NCI-H526 (cell line): Measurements from ENCODE around the gene DDX4.
"Not testable (repeated sequence)": the region's sequence is repeated elsewhere in the genome, so short reads cannot be mapped to it uniquely, and the experiment has no call there.

Experiments
- DNase-seq, 2 experiments: peaks; one replicate each; lab custom pipeline; 2025; lab: John Stamatoyannopoulos, UW

DDX4 gene

DNA sequence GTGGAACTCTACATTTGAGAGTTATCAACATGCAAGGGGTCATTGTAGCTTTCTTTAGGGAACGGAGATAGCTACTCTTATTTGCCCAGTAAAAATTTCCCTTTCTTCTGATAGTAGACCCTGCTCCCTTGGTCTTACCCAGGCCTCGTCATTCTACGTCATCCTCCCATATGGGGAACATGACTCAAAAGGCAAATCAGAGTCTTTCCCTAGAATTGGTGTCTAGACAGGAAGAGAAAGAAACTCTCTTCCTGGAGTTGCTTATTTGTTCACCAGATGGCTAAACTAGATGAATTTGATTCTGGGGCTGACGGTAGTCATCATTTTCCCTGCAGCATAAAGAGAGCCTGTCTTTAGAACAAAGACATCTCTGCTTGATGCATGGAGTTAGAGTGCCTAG, 13.6 kb upstream of the DDX4 start:
- no peak for DNase-seq

DNA sequence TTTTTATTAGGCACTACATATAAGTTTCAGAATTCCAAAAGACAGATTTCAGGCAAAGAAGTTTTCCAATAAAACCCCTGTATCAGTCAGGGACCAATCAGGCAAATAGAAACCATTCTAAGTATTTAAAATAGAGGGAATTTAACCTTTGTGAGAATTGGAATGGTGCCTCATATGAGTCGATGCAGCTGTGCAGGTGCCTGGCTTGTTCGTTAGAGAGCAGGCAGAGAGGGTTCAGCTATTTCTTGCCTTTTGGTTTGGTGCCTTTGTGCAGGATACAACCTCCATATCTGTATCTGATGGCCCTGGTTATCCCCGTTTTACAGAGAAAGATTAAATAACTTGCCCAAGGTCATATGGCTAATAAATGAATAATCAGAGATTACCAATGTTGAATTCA, 6.0 kb upstream of the DDX4 start:
- DNase-seq = no peak

DNA sequence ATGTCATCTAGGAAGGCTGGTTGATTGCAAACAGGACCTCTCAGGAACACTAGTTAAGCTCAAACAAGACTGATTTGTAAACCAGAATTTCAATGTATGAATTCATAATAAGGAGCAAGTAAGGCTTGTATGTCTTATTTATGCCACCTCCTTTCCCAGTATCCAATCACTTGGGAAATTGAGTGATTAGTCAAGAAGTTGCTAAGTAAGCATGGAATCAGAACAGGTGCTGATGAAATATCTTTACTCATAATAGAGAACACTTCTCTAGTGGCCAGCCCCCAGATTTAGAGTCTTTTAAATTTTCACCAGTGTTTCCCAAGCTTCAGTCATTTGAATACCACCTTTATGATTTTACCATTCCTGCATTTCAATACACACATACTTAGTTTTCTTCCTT, 5.3 kb upstream of the DDX4 start:
- DNase-seq = no peak

DNA sequence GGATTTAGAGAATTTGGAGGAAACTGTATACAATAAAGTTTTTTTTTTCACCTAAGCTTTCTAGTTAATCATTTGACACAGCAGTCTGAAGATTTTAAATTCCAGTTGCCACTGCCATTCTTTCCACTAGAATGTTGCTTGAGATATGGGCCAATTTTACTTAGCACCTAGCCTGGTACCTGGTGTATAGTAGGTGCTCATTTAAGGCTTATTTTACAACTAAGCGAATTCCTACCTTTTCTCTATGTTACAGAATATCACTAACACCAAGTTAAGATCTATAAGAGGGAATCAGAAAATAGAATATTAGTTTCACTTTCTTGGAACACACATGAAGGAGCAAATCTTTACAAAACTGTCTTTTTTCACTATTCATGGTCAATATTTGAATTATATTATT, 3.2 kb upstream of the DDX4 start:
- no peak for DNase-seq

DNA sequence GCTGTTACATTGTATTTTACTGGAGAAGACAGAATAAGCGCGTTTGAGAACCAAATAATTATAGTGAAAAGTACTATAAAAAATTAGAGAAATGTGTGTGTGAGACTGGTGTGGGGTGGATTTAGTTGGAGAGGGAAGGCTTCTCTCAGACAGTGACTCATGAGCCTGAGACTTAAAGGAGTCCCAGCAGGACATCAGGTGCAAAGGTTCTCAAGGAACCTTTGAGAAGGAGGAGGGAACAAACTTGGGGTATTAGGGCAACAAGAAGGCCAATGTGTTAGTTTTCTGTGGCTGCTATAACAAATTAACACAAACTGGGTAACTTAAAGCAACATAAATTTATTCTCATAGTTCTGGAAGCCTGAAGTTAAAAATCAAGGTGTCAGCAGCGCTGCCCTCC, 4.9 kb downstream of the DDX4 start:
- no peak for DNase-seq

DNA sequence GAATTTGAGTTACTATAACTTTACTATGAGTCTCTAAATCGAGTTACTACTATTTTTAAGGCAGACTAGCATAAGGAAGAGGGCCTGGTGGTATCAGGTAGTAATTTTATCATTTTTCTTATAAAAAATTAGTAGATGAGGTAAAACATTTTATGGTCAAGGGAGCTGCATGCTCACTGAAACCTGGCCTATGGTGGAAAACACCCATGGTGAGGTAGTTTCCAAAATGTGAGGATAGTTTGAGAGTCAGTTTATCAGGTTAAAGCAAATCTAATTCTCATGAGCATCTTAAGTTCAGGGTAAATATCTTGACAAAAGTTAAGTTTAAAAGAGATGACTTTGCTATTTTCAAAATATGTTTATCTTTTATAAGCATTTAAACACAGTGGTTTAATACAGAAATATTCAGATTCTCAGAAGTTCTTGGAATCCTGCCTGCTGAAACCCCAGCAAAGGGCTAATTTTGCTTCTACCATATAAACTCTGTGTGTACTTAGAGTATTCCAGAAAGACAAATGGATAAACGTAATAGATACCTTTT, 10.0 kb downstream of the DDX4 start:
- no peak for DNase-seq

DNA sequence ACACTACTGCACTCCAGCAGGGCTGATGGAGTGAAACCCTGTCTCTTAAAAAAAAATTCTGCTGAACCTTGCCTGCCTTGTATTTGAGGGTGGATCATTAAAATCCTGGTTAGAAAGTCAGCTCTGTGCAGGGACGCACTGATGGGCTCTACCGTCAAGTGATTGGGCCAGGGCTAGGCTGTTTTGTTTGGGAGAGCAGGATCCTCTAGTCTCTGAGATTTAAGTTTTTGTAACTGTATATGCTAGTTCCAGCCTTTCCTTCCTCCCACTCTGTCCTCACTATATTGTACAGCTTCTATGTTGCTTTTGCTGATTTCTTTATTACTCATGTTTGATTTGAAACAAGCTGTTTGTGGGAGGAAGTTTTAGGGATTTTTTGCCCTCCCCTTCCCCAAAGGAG, 11.5 kb downstream of the DDX4 start:
- DNase-seq = no peak

DNA sequence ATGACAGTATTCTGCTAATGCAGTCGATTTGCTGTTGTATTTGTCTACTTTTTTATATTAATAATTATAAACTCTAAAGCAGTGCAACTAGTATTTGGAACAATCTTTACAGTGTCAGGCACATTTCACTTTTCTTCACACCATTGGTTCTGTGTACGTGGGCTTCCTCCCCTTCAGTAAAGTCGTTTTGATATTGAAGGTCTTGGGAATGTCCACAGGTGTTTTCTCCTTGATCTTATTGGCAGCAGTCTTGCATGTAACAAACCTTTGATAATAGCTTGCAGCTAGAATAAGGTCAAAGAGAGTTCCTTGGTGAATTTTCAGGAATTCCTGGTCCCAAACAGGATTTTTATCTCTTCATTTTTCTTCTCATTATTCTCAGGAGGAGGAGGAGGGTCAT, 12.2 kb downstream of the DDX4 start:
- DNase-seq = no peak

DNA sequence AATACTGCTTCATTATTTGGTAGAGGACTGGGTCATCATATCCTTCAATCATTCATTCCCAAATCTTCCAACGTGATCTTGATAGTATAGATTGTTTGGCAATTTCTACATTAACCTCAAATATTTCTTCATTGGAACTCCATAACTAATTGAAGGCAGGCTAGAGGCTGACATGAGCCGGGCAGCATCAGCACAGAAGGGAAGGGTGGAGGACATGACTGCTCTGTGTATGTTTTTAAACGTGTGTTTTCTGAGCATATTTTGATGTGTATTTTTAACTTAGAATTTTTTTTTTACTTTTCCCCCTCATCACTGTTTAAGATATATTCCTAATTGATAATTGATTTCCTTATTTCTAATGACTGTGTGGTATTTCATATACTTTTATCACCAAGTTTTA, 12.6 kb downstream of the DDX4 start:
- DNase-seq = no peak

DNA sequence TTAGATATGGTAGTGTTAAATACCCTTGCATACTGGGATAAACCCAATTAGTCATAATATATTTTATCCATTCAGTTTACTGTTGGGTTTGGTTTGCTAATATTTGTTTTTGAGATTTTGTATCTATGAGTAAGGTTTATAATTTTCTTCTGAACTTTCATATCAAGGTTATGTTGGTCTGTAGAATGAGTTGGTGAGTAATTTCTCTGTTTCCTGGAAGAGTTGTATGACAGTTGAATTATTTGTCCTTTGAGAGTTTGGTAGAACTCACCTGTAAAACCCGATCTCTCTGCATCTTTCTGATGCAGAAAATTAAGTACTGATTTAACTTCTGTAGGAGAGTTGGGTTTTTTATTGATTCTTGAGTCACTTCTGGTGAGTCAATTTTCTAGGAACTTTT, 20.4 kb downstream of the DDX4 start:
- no peak for DNase-seq

DNA sequence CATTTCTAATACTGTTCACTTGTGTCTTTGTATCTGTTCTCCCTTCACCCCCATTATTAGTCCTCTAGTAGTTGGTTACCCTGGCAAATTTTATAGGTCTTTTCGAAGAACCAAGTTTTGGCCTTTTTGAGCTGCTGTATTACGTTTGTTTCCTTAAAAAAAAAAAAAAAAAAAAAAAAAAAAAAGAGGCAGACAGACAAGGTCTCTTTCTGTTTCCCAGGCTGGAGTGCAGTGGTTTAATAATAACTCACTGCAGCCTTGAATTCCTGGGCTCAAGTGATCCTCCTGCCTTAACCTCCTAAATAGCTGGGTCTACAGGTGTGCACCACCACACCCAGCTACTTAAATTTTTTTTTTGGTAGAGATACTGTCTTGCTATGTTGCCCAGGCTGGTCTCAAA, 20.9 kb downstream of the DDX4 start:
- DNase-seq = no peak

DNA sequence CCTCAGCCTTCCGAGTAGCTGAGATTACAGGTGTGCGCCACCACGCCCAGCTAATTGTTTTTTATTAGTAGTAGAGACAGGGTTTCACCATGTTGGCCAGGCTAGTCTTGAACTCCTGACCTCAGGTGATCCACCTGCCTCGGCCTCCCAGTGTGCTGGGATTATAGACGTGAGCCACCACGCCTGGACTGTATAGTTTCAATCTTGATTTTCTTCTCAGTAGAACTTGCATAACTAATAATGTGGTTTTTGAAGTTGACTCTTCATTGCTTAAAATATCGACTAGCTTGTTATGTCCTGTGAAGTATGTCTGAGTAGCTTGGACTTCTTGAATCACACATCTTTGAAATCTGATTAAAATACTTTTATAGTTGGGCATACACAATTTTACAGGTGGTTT, 23.9 kb downstream of the DDX4 start:
- not testable (repeated sequence) for DNase-seq

DNA sequence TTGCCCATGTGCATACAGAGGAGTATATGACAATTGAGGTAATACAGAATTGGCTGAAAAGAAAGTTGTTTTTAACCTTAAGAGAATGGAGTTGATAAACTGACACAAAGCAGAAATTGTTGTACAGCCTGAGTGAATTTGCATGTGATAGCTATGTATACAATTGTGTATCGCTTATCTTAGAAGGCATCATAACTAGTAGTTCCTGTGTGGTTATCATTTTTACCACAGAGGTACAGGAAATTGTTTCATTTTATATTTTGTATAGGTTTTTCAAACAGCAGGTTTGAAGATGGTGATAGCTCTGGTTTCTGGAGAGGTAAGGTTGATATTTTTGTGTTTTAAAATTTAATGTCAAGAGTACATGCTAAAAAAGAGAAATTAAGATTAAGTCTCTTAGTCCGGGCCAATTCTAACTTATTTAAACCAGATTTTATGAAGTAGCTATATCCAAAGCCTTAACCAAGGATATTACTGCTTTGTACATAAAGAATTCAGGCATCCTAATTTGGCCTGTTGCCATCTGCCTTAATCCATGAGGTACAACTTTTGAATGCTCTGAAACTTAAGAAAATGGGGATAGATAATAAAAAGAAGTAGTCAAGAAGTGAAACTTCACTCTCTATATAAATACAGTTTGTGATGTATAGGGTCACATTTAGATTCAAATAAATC, 26.0 kb downstream of the DDX4 start:
- DNase-seq = no peak

DNA sequence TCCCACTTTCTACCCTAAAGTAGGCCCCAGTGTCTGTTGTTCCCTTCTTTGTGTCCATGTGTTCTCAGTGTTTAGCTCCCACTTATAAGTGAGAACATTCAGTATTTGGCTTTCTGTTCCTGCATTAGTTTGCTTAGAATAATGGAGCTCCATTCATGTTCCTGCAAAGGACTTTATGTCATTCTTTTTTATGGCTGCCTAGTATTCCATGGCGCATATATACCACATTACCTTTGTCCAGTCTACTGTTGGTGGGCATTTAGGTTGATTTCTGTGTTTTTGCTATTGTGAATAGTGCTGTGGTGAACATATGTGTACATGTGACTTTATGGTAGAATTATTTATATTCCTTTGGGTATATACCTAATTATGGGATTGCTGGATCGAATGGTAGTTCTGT, 30.4 kb downstream of the DDX4 start:
- no peak for DNase-seq

DNA sequence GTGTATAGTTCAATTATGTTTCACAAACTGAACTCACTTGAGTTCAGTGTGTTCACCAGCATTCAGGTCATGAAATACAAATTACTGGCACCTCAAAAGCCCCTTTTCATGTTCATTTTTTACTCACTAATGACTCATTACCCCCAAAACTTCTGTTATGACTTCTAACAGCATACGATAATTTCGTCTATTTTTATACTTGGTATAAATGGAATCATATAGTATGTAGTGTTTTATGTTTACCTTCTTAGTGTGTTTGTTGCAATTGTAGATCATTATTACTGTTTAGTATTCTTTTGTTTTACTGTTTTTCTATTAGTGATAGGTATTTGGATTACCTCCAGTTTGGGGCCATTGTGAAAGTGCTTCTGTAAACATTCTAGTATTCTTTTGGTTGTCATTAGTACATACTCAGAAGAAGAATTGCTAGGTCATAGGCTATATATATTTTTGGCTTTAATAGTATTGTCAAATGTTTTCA, 33.4 kb downstream of the DDX4 start:
- no peak for DNase-seq

DNA sequence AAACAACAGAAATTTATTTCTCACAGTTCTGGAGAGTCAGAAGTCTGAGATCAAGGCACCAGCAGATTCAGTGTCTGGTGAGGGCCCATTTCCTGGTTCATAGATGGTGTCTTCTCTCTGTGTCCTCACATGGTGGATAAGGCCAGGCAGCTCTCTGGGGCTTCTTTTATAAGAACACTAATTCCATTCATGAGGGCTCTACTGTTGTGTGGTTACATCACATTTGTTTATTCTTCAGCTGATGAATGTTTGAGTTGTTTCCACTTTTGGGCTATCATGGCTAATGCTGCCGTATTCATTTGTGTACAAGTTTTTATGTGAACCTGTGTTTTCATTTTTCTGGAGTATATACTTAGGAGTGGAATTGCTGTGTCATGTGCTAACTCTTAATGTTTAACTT, 35.2 kb downstream of the DDX4 start:
- no peak for DNase-seq

DNA sequence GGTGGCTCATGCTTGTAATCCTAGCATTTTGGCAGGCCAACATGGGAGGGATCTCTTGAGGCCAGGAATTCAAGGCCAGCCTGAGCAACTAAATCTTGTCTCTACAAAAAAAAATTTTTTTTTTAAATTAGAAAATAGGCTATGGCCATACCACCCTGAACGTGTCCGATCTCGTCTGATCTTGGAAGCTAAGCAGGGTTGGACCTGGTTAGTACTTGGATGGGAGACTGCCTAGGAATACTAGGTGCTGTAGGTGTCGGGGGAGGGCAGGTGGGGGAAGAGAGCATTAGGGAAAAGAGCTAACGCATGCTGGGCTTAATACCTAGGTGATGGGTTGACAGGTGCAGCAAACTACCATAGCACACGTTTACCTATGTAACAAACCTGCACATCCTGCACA, 39.5 kb downstream of the DDX4 start:
- DNase-seq = no peak

DNA sequence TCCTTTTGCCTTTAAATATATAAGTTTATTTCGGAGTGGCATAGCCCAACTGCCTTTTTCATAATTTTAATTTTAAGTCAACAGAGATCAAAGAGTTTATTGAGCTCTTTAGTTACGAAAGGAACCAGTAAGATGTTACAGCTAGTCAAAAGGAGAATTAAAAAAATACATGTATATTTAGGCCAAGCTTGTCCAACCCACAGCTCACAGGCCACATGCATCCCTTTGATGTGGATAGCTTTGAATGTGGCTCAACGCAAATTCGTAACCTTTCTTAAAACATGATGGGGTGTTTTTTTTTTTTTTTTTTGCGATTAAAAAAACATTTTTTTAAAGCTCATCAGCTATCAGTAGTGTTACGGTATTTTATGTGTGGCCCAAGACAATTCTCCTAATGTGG, 63.1 kb downstream of the DDX4 start:
- no peak for DNase-seq

DNA sequence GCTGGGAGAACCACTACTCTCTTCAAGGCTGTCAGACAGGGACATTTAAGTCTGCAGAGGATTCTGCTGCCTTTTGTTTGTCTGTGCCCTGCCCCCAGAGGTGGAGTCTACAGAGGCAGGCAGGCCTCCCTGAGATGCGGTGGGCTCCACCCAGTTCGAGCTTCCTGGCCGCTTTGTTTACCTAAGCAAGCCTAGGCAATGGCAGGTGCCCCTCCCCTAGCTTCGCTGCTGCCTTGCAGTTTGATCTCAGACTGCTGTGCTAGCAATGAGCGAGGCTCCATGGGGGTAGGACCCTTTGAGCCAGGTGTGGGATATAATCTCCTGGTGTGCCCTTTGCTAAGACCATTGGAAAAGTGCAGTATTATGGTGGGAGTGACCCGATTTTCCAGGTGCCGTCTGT, 71.0 kb downstream of the DDX4 start:
- DNase-seq = peak in 1 of 2 experiments; percentile 5

DNA sequence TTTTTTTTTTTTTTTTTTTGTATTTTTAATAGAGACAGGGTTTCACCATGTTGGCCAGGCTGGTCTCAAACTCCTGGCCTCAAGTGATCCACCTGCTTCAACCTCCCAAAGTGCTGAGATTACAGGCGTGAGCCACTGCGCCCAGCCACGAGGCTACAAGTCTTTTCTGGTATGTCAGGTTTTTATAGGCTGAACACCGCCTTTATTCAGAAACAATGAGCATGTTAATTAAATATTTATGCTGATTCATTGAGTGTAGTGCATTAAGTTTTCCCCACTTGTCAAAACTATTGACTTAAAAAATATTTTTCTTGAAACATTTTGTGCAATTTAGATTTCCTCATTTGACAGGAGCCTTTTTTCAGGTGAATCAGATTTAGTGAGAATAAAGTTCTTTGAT, 78.1 kb downstream of the DDX4 start:
- not testable (repeated sequence) for DNase-seq

DNA sequence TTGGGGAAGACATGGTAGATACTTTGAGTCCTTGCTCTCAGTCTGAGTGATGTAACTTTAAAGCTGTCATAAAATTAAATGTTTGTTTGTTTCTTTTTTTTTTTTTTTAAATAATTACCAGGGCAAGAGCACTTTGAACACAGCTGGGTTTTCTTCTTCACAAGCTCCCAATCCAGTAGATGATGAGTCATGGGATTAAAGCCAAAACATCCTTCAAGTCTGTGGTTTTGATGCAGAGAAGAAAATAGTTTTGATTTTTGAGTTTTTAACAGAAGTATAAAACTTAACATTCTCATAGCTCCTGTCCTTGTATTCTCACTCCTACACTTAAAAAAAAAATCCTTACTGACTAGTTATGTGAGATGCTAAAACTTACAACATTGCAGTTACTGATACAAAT, 78.5 kb downstream of the DDX4 start:
- no peak for DNase-seq

DNA sequence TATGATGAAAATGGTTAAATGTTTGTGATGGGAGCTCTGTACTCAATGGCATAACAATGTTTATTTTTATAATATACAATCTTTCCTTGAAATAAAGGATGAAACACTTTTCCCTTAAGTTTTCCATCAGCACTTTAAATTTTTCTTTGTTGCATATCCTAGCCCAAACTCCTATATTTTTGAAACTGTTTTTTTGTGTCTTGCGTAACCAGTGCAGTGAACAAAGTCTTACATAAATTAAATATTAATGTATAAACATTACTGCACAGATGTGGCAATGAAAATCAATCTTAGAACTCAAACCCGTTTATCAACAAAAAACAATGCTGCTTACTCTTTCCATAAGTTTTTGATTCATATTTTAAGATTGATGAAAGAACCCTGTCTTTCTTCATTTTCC, 79.2 kb downstream of the DDX4 start:
- no peak for DNase-seq

DNA sequence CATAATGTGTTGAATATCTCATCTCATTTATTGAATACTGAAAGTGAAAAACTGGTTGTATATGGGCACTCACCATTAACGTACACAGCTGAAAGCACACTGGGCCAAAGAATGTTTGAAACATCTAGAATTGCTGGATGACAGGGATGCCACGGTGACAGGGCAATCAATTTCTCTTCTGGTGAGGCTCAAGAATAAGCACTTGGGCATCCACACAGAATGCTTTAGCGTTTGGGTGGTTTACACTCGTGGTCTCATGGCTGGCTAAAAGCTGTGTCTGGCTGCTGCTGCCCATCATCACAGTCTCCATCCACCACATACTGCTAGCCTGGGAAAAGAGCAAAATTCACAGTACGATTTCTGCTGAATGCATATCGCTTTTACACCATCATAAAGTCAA, 82.6 kb downstream of the DDX4 start:
- no peak for DNase-seq
